Neural cell (in vitro differentiated cells): ENCODE results near the gene MBD6. TPM values are rescaled to one million over a fixed set of nuclear protein-coding genes. Genes with fewer than 3 reads are reported as not detected.

Source experiments
- H2AFZ ChIP-seq: fragments of 200-600, 300-800 bp; sonication (generic), shearing (Covaris generic); 2 replicates; pipeline ENCODE4 v1.6.0; 2014; ENCODE audit warnings: low read depth, mild to moderate bottlenecking, antibody characterized with exemption, low read length, moderate library complexity
- H3F3A ChIP-seq: fragments of 200-600 bp; shearing (Covaris generic); 2 replicates; pipeline ENCODE4 v1.6.1; 2016; ENCODE audit warnings: mild to moderate bottlenecking, moderate library complexity, mixed read lengths, antibody characterized with exemption, low read length; ENCODE audit not compliant: insufficient read depth, poor library complexity, severe bottlenecking
- H3K27ac ChIP-seq: fragments of 200-600, 300-800 bp; sonication (generic), shearing (Covaris generic); 2 replicates; pipeline ENCODE4 v1.5.1; 2014; ENCODE audit warnings: mild to moderate bottlenecking, low read length, moderate library complexity
- H3K27me3 ChIP-seq: fragments of 300-800, 200-600 bp; sonication (generic), shearing (Covaris generic); 2 replicates; pipeline ENCODE4 v1.6.0; 2014; ENCODE audit warnings: mild to moderate bottlenecking, low read depth, low read length, moderate library complexity; ENCODE audit not compliant: insufficient read depth
- H3K36me3 ChIP-seq: fragments of 300-800, 200-600 bp; sonication (generic), shearing (Covaris generic); 2 replicates; pipeline ENCODE4 v1.5.1; 2014; ENCODE audit warnings: mild to moderate bottlenecking, antibody characterized with exemption, low read length, moderate library complexity; ENCODE audit not compliant: insufficient read depth
- H3K4me2 ChIP-seq: fragments of 300-800, 200-600 bp; sonication (generic), shearing (Covaris generic); 2 replicates; pipeline ENCODE4 v1.6.0; 2014; ENCODE audit warnings: mild to moderate bottlenecking, low read length
- H3K4me3 ChIP-seq: fragments of 300-800, 200-600 bp; sonication (generic), shearing (Covaris generic); 2 replicates; pipeline ENCODE4 v1.5.1; 2014; ENCODE audit warnings: mild to moderate bottlenecking, low read length, moderate library complexity
- H3K79me2 ChIP-seq: fragments of 200-600 bp; shearing (Covaris generic); replicated peaks from 2 replicates; pipeline ENCODE4 v1.6.0; 2014; ENCODE audit warnings: mild to moderate bottlenecking, low read length, moderate library complexity; ENCODE audit not compliant: insufficient read depth
- H3K9ac ChIP-seq: fragments of 300-800, 200-600 bp; sonication (generic), shearing (Covaris generic); 2 replicates; pipeline ENCODE4 v1.6.1; 2016; ENCODE audit warnings: mild to moderate bottlenecking, low read length, mixed read lengths
- H3K9me2 ChIP-seq: fragments of 200-600 bp; shearing (Covaris generic); 2 replicates; pipeline ENCODE4 v1.6.1; 2016; ENCODE audit warnings: mild to moderate bottlenecking, low read length, mixed read lengths; ENCODE audit not compliant: insufficient read depth
- H3K9me3 ChIP-seq: fragments of 200-600, 300-800 bp; sonication (generic), shearing (Covaris generic); 2 replicates; pipeline ENCODE4 v1.6.1; 2016; ENCODE audit warnings: mild to moderate bottlenecking, mixed run types, low read length, moderate library complexity, mixed read lengths
- H4K20me1 ChIP-seq: fragments of 200-600 bp; shearing (Covaris generic); 2 replicates; pipeline ENCODE4 v1.6.1; 2016; ENCODE audit warnings: mild to moderate bottlenecking, mixed run types; ENCODE audit not compliant: insufficient read depth
- CTCF ChIP-seq: fragments of 450-650 bp; IDR thresholded peaks from 2 replicates; pipeline ENCODE4 v1.5.1; 2014; ENCODE audit warnings: antibody characterized with exemption, mild to moderate bottlenecking, moderate library complexity; ENCODE audit not compliant: poor library complexity, severe bottlenecking
- EP300 ChIP-seq: fragments of 450-650 bp; conservative IDR thresholded peaks from 2 replicates; pipeline ENCODE4 v1.6.1; 2014; ENCODE audit warnings: antibody characterized with exemption, mild to moderate bottlenecking, moderate library complexity; ENCODE audit not compliant: poor library complexity, severe bottlenecking
- EZH2 ChIP-seq: fragments of 200-600, 300-800 bp; shearing (Covaris generic), sonication (generic); IDR thresholded peaks from 2 replicates; pipeline ENCODE4 v1.6.1; 2014; ENCODE audit warnings: antibody characterized with exemption, low read length, borderline replicate concordance, mild to moderate bottlenecking; ENCODE audit not compliant: insufficient read depth, poor library complexity, severe bottlenecking
- MXI1 ChIP-seq: fragments of 450-650 bp; conservative IDR thresholded peaks from 2 replicates; pipeline ENCODE4 v1.6.1; 2014; ENCODE audit warnings: antibody characterized with exemption, mild to moderate bottlenecking; ENCODE audit not compliant: poor library complexity, severe bottlenecking
- POLR2AphosphoS5 ChIP-seq: IDR thresholded peaks from 2 replicates; pipeline ENCODE4 v1.6.1; 2012
- RAD21 ChIP-seq: fragments of 450-650 bp; conservative IDR thresholded peaks from 2 replicates; pipeline ENCODE4 v1.6.1; 2014; ENCODE audit warnings: antibody characterized with exemption, mild to moderate bottlenecking, moderate library complexity
- REST ChIP-seq: IDR thresholded peaks from 2 replicates; pipeline ENCODE4 v1.6.1; 2012; ENCODE audit warnings: borderline replicate concordance
- SMC3 ChIP-seq: fragments of 450-650 bp; conservative IDR thresholded peaks from 2 replicates; pipeline ENCODE4 v1.6.1; 2014; ENCODE audit warnings: antibody characterized with exemption, mild to moderate bottlenecking, moderate library complexity; ENCODE audit not compliant: poor library complexity
- TAF1 ChIP-seq: IDR thresholded peaks from 2 replicates; pipeline ENCODE4 v1.6.1; 2012; ENCODE audit warnings: low read depth
- polyA plus RNA-seq: library from polyadenylated mRNA; depleted of rRNA; stranded (reverse); fragments of >200 nt; gene quantifications from 2 replicates; pipeline ENCODE4 v1.2.3, GENCODE V29; 2014

Gene MBD6
- polyA plus RNA-seq, 1 donor from 2014 or later, result 2.1 TPM

- TF ChIP-seq CTCF (no peak), SMC3 (no peak), EP300 (no peak), TAF1 (no peak), EZH2 (no peak), MXI1 (no peak), RAD21 (no peak), REST (no peak), POLR2AphosphoS5 (no peak)
- Histone ChIP-seq H3K9ac (no peak overlapping the region), H3K9me3 (no peaks in the 10 kb centered on the region), H3K27me3 (peaks cover 8% of the 10 kb centered on the region), H3K79me2 (peaks cover 15% of the 10 kb centered on the region), H3K9me2 (no peaks in the 10 kb centered on the region), H3K4me2 (no peak overlapping the region), H3F3A (no peaks in the 10 kb centered on the region), H3K27ac (no peak overlapping the region), H4K20me1 (no peaks in the 10 kb centered on the region), H2AFZ (no peak overlapping the region), H3K36me3 (no peaks in the 10 kb centered on the region), H3K4me3 (no peak overlapping the region)
Observed at GRCh38 chr12:57485695-57486094, 36.9 kb upstream of the MBD6 start.

- Histone ChIP-seq H4K20me1 (no peaks in the 10 kb centered on the region), H3K27ac (peak overlapping the region; percentile 31), H3K4me2 (no peak overlapping the region), H3K9ac (no peak overlapping the region), H3K4me3 (no peak overlapping the region), H3F3A (no peaks in the 10 kb centered on the region), H3K36me3 (no peaks in the 10 kb centered on the region), H3K9me2 (no peaks in the 10 kb centered on the region), H2AFZ (peak overlapping the region; percentile 33), H3K9me3 (no peaks in the 10 kb centered on the region), H3K79me2 (peaks cover 15% of the 10 kb centered on the region), H3K27me3 (no peaks in the 10 kb centered on the region)
- TF ChIP-seq SMC3 (no peak), EZH2 (no peak), POLR2AphosphoS5 (no peak), EP300 (no peak), REST (no peak), CTCF (no peak), TAF1 (no peak), RAD21 (no peak), MXI1 (no peak)
Observed at GRCh38 chr12:57487055-57487596, 35.5 kb upstream of the MBD6 start.
